Activated CD4-positive, alpha-beta memory T cell treated with anti-CD3 and anti-CD28 coated beads for 36 hours (primary cell): Measurements from ENCODE around the gene UNC5B. TPM values are rescaled to one million over a fixed set of nuclear protein-coding genes. Genes with fewer than 3 reads are reported as not detected.
A peak's percentile ranks its signal among the peaks of the same experiment; 100 is the strongest.

Experiments
- CTCF ChIA-PET: fragments of 350-600 bp; sonication (Branson Sonifier 250); formaldehyde crosslinking; loops from one replicate; lab custom pipeline; 2021; ENCODE audit warnings: antibody characterized with exemption, inconsistent platforms; lab: Charles Lee
- POLR2A ChIA-PET: fragments of 350-600 bp; sonication (Branson Sonifier 250); formaldehyde crosslinking; loops from one replicate; lab custom pipeline; 2021; ENCODE audit warnings: antibody characterized with exemption; lab: Charles Lee
- DNase-seq: peaks from one replicate; pipeline ENCODE4 v3.0.0-alpha.2; 2020
- H3K27ac Mint-ChIP-seq: one replicate; pipeline ENCODE4 v1.8.0; 2021; ENCODE audit warnings: mixed read lengths
- H3K27me3 Mint-ChIP-seq: one replicate; pipeline ENCODE4 v1.8.0; 2021; ENCODE audit warnings: mixed read lengths
- H3K36me3 Mint-ChIP-seq: one replicate; pipeline ENCODE4 v1.8.0; 2021; ENCODE audit warnings: mixed read lengths
- H3K4me1 Mint-ChIP-seq: one replicate; pipeline ENCODE4 v1.8.0; 2021; ENCODE audit warnings: low read depth, mixed read lengths
- H3K4me3 Mint-ChIP-seq: one replicate; pipeline ENCODE4 v1.8.0; 2021; ENCODE audit warnings: mild to moderate bottlenecking, mixed read lengths
- H3K9me3 Mint-ChIP-seq: one replicate; pipeline ENCODE4 v1.8.0; 2021; ENCODE audit warnings: mixed read lengths
- intact Hi-C: fragments of 100-400 bp; cut with micrococcal nuclease; formaldehyde crosslinking; loops from one replicate; pipeline ENCODE4 v1.15.1; 2023
- total RNA-seq, 2 experiments: library from RNA; stranded (reverse); gene quantifications; one replicate each; pipeline ENCODE4 v1.2.3, GENCODE V29; 2021

Gene UNC5B
- total RNA-seq, 2 experiments from 2014 or later: 0.02 TPM; not detected in 1

DNA sequence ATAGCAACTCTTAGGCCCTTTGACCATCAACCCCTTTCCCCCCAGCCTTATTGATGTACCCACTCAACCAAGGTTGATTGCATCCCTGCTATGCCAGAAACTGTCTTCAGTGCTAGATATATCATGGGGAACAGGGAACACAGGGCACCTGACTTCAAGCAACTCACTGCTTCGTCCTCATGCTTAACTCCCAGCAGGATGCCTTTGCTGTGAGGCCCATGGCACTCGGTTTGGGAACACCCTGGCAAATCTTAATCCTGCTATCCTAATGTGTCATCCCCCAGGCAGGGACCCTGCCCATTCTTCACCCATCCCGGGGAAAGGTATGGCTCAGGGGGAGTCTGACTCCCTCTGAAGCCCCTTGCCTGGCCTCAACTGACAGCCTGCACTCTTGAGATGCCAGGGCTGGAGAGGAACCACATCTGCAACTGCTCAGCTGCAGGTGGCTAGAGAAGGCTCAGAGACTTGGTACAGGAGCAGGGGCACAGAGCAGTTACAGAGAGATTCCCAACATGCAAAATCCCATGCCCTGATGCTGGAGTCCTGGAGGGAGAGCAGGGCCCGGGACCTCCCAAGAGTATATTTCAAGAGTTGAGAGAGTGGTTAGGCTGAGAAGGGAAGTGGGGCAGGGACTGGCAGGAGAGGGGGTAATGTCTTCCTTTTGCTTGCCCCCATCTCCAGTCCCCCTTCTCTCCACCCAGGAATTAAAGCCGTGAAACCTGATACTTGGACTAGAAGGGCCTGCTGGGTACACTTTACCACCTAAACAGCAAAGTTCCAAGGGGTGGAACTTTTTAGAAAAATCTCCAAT is 2.4 kb upstream of the UNC5B start:
- intact Hi-C loops: loop anchor here (1.0 kb wide), 1 partner anchor 285 kb away; no protein-coding TSS in a partner anchor
- Mint-ChIP-seq H3K4me1 (peaks cover 6% of the 10 kb centered on the region), H3K27ac (no peak overlapping the region), H3K36me3 (no peaks in the 10 kb centered on the region), H3K9me3 (no peaks in the 10 kb centered on the region), H3K27me3 (peaks cover 67% of the 10 kb centered on the region), H3K4me3 (no peak overlapping the region)
- POLR2A ChIA-PET: no interaction called here
- CTCF ChIA-PET: interaction anchor here (0.7 to 1.8 kb wide), 7 partner anchors 22 to 307 kb away, joined by 3 to 13 read pairs (median 4); no protein-coding TSS in a partner anchor
- DNase-seq: no peak

DNA sequence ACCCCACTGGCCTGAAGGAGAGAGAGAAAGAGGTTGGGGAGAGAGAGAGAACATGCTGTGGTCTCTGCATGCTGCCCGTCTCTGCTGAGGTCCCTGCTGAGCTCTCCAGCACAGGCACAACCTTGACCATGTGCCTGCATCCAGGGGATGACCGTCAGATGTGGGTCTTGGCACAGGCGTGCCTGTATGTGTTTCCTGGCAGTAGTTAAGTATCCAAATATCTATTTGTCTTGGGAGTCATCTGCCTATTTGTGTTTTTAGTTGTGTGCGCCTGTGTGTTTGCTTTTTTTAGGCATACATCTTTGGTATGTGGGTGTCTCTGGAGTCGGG is 1.9 kb upstream of the UNC5B start:
- Mint-ChIP-seq H3K4me3 (no peak overlapping the region), H3K27ac (no peak overlapping the region), H3K36me3 (no peaks in the 10 kb centered on the region), H3K4me1 (peaks cover 6% of the 10 kb centered on the region), H3K9me3 (no peaks in the 10 kb centered on the region), H3K27me3 (peaks cover 67% of the 10 kb centered on the region)
- POLR2A ChIA-PET: no interaction called here
- CTCF ChIA-PET: interaction anchor here (1.8 kb wide), 1 partner anchor 33 kb away, joined by 4 read pairs; no protein-coding TSS in a partner anchor
- intact Hi-C loops: no loop called here
- no peak for DNase-seq

DNA sequence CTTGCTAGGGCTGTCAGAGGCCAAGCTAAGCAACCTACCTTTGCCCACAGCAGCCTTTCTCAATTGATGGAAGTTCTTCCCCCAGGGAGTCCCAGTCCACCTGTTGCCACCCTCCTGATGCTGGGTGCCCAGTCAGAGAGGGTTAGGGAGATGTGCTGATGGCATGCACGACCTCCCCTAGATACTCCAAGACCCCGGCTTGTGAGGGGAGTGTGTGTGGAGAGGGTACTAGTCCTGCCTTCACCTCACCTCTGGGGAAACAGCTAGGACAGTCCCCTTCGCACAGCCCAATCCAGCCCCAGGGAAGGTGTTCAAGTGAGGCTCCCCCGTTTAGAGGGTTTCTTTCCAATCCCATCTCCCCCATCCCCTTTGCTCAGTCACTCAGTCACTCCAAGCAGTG is 1.3 kb upstream of the UNC5B start:
- DNase-seq: no peak
- intact Hi-C loops: no loop called here
- Mint-ChIP-seq H3K27me3 (peaks cover 70% of the 10 kb centered on the region), H3K4me1 (peaks cover 6% of the 10 kb centered on the region), H3K9me3 (no peaks in the 10 kb centered on the region), H3K4me3 (no peak overlapping the region), H3K36me3 (no peaks in the 10 kb centered on the region), H3K27ac (no peak overlapping the region)
- CTCF ChIA-PET: no interaction called here
- POLR2A ChIA-PET: no interaction called here

DNA sequence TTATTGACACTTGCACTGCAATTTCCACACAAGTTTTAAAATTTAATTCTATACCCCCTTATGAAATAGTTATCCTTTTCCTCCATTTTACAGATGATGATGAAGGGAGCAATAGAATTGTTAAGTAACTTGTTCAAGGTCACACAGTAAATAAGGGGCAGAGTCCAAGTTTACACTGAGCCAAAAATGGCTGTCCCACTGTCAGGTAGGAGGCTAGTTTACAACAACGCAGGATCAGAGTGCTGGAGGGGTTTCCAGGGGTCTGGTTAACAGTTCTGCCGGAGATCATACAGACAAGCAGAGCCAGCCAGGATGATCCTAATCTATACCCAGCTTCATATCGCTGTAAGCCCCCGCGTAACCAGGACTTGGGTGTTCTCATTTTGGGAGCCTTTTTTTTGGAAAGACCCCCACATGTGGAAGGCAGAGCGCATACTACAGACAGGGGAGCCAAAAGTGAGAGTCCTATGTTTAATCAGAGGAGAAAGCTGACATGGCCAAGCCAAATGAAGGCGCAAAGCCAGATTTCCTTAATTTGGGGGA is 524 bp upstream of the UNC5B start:
- no peak for DNase-seq
- ChIA-PET CTCF (interaction anchor here (0.8 to 1.0 kb wide), 2 partner anchors 287 to 685 kb away, joined by 3 read pairs; no protein-coding TSS in a partner anchor), POLR2A (no interaction called here)
- Mint-ChIP-seq H3K27me3 (peaks cover 69% of the 10 kb centered on the region), H3K4me3 (no peak overlapping the region), H3K36me3 (no peaks in the 10 kb centered on the region), H3K4me1 (peaks cover 8% of the 10 kb centered on the region), H3K27ac (no peak overlapping the region), H3K9me3 (no peaks in the 10 kb centered on the region)
- intact Hi-C loops: no loop called here

DNA sequence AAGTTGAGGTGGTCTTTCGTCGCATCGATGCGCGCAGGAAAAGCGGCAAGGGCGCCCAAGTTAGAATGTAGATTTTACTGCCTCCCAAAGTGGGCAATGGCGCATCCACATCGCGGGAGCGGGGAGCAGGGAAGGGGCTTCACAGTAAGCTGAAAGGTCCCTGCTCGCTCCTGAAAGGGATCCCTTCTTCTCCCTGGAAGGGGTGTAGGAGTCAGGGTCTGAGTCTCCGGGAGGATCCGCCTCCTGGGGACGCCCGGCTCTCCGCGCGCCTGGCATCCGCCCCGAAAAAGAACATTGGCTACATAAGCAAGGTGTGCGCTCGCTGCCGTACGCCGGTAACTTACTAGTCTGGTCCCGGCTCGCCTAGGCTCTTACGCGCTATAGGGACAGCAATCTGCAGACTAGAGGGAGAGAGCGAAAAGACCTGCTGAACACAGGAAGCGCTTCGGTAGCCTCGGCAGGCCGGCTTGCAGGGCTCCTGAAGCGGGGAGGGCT is 804 bp downstream of the UNC5B start:
- Mint-ChIP-seq H3K9me3 (no peaks in the 10 kb centered on the region), H3K36me3 (no peaks in the 10 kb centered on the region), H3K27ac (no peak overlapping the region), H3K27me3 (peaks cover 67% of the 10 kb centered on the region), H3K4me3 (peak overlapping the region; percentile 37), H3K4me1 (peaks cover 10% of the 10 kb centered on the region)
- CTCF ChIA-PET: no interaction called here
- DNase-seq: peak; percentile 41
- intact Hi-C loops: no loop called here
- POLR2A ChIA-PET: no interaction called here

DNA sequence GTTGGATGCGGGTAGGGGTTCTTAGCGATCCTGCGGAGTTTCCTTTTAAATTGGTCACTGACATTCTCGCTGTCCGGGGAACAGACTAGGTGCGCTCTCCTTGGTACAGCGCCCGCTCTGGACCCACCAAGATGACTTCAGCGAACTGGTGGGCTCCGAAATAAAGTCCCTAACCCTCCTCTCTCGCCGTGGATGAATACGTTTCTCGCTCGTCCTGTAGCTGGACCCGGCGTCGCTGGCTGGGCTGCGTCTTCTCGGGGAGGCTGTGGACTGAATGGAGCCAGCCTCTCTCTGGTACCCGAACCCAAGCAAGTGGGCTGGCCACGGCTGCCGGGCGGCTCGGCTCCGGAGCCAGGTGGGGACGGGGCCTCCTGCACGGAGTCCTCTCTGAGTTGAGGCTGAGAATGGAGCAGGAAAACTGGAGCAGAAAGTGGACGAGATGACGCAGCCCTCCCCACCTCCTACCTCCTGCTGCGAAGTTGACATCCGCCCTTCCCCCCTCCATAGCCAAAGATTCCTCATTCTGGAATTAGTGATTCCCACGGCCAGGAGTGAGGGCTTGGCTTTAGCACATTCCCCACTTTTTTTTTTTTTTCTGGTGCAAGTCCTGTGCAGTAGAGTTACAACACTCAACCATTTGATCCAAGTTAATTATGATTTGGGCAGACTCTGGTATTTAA is 1.5 kb downstream of the UNC5B start:
- no peak overlapping the region for H3K27ac Mint-ChIP-seq
- no peak for DNase-seq
- ChIA-PET CTCF (no interaction called here), POLR2A (no interaction called here)
- intact Hi-C loops: no loop called here
- no peaks in the 10 kb centered on the region for H3K36me3 Mint-ChIP-seq
- peaks cover 65% of the 10 kb centered on the region for H3K27me3 Mint-ChIP-seq
- H3K4me3 Mint-ChIP-seq: no peak overlapping the region
- no peaks in the 10 kb centered on the region for H3K9me3 Mint-ChIP-seq
- peaks cover 10% of the 10 kb centered on the region for H3K4me1 Mint-ChIP-seq

DNA sequence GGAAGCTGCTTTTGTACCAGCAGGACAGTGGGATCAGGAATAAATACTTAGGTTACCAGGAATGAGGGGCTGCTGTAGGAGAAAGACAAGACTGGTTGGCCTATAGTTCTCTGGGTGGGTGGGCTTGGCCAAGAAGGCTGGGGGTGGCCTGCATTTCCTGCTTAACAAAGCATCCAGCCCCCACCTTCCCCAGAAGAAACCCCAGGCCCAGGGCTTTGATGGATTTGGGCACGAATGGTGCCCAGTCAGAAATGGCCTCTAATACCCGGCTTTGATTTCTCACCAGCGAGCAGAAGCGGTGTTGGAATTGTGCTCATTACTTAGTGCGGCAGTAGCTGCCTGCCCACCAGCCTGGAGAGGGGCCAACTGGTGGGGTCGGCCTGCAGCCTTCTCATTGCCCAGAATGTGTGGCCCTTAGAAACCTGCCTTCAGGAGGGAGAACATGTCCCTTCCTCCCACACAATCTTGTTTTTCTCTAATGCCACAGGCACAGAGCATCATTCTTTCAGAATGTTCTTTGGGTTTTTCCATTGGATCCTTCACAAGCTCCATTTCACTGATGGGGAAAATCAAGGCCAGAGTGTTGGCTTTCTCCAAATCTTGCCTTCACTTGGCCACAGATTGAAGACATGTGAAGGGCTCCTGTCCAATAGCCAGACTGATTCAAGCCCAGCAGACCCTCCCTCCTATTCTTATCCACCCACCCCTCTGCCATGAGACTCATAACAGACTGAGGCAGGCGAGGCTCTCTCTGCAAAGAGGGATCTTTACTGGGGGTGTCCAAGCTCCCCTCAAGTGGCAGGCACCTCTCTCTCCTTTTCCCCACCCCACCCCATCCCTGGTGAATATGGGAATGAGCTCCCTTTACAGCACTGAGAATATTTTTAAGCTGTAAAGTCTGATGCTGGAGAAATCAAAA is 2.5 kb downstream of the UNC5B start:
- Mint-ChIP-seq H3K4me3 (no peak overlapping the region), H3K27ac (no peak overlapping the region), H3K4me1 (peaks cover 10% of the 10 kb centered on the region), H3K9me3 (no peaks in the 10 kb centered on the region), H3K36me3 (no peaks in the 10 kb centered on the region), H3K27me3 (peaks cover 63% of the 10 kb centered on the region)
- no peak for DNase-seq
- intact Hi-C loops: no loop called here
- POLR2A ChIA-PET: no interaction called here
- CTCF ChIA-PET: no interaction called here

DNA sequence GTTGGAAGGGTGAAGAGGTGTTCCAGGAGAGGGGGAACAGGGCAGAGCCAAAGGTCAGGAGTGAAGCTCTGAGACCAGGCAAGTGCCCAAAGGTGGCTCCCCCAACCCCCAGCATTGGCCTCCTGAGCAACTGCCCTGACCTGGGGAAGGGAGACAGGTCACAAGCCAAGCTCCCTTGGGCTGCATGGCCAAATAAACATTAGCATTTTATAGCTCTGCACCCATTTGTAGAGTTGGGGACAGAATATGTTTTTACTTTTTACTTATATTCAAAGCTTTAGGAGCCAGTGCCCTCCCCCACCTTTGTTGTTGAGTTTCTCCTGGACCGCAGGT is 4.0 kb downstream of the UNC5B start:
- ChIA-PET CTCF (no interaction called here), POLR2A (no interaction called here)
- H3K9me3 Mint-ChIP-seq: no peaks in the 10 kb centered on the region
- H3K4me3 Mint-ChIP-seq: no peak overlapping the region
- DNase-seq: no peak
- H3K4me1 Mint-ChIP-seq: peaks cover 10% of the 10 kb centered on the region
- no peak overlapping the region for H3K27ac Mint-ChIP-seq
- intact Hi-C loops: no loop called here
- peaks cover 53% of the 10 kb centered on the region for H3K27me3 Mint-ChIP-seq
- no peaks in the 10 kb centered on the region for H3K36me3 Mint-ChIP-seq

DNA sequence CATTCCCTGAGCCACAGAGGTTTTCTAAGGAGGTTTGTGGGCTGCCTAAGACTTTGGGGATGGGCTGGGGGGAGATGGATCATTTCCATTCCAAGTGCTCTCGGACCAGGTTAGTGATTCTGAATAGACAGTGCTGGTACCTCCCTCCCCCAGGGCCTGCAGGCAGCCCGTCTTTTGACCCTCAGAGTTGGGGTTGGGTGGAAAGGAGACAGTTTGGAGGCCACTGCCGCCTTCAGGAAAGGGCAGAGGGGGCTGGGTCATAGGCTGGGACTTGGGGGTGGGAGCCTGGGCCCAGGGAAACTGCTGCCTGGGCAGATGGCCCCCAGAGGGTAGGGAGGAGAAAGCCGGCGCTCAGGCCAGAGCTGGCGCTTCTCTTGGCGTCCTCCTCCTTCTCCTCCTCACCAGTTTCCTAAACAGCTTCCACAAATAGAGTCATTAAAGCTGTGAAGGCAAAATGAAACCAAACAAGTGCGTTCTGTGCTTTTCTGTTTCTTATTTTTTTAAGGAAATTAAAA is 4.4 kb downstream of the UNC5B start:
- intact Hi-C loops: no loop called here
- Mint-ChIP-seq H3K27ac (no peak overlapping the region), H3K4me1 (peaks cover 8% of the 10 kb centered on the region), H3K36me3 (no peaks in the 10 kb centered on the region), H3K27me3 (peaks cover 53% of the 10 kb centered on the region), H3K4me3 (no peak overlapping the region), H3K9me3 (no peaks in the 10 kb centered on the region)
- CTCF ChIA-PET: no interaction called here
- POLR2A ChIA-PET: no interaction called here
- DNase-seq: no peak

DNA sequence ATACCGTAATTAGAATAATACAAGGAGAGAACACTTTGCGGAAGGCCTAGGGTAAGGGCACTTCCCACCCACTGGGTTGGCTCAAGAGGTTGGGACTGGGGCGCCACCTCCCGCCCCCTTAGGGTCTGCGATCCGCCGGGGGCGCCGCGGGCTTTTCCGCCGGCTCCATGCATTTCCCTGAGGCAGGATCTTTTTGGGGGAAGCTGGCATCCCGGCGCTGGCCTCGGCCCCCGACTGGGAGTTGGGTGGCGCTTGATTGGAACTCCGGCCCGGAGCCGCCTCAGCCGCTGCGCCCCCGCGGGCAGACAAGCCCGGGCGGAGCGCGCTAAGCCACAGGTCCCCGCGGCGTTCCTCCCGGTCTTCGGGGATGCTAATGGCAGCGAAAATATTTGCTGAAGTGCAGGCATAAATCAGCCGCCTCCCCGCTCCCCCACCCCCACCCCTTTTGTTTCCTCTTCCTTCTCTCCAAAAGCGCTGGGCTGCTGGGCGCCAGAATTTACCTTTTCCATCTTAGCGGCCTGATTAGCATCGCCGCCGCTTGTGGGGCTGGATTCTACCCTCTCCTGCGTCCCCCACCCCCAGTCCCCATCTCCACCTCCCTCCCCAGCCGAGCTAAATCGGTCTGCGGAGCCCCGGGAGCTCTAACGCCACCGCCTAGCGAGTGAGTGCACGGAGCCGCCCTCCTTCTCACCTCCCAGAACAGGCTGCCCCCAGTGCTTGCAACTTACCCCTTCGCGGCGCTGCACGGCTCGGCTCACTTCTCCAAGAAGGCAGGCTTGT is 5.1 kb downstream of the UNC5B start:
- H3K9me3 Mint-ChIP-seq: no peaks in the 10 kb centered on the region
- ChIA-PET POLR2A (no interaction called here), CTCF (no interaction called here)
- peaks cover 8% of the 10 kb centered on the region for H3K4me1 Mint-ChIP-seq
- peaks cover 51% of the 10 kb centered on the region for H3K27me3 Mint-ChIP-seq
- H3K4me3 Mint-ChIP-seq: no peak overlapping the region
- H3K36me3 Mint-ChIP-seq: no peaks in the 10 kb centered on the region
- H3K27ac Mint-ChIP-seq: no peak overlapping the region
- intact Hi-C loops: no loop called here
- DNase-seq: peak; percentile 10

DNA sequence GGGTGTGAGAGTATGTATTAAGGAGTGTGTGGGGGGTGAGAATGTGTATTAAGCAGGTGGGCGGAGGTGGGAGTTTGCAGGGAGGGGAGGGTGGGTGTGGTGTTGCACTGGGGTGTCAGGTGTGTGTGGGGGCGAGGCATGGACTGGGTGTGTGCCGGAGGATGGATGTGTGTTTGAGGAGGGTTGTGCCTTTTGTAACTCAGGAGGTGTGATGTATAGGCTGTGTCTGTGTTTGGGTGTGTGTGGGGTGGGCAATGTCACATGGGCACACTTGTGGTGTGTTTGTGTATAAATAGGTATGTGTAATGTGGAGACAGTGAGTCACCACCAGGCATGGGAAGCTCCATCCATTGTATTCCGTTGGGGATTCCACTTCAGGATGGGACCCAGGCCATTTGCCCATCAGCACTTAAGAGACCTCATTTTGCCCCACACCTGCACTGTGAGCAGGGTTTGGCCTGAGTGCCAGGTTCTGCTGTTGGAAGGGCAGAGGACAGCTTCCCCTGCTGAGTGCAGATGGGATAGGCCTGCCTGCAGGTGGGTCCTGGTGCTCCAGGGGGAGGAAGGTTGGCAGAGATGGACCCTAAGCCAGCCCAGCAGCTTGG is 5.8 kb downstream of the UNC5B start:
- no peak for DNase-seq
- intact Hi-C loops: no loop called here
- no peaks in the 10 kb centered on the region for H3K9me3 Mint-ChIP-seq
- H3K27ac Mint-ChIP-seq: no peak overlapping the region
- no peaks in the 10 kb centered on the region for H3K36me3 Mint-ChIP-seq
- H3K4me3 Mint-ChIP-seq: no peak overlapping the region
- peaks cover 50% of the 10 kb centered on the region for H3K27me3 Mint-ChIP-seq
- POLR2A ChIA-PET: no interaction called here
- peaks cover 8% of the 10 kb centered on the region for H3K4me1 Mint-ChIP-seq
- CTCF ChIA-PET: no interaction called here
